Measurements from ENCODE around the gene MYDGF.

The MYDGF gene

DNA sequence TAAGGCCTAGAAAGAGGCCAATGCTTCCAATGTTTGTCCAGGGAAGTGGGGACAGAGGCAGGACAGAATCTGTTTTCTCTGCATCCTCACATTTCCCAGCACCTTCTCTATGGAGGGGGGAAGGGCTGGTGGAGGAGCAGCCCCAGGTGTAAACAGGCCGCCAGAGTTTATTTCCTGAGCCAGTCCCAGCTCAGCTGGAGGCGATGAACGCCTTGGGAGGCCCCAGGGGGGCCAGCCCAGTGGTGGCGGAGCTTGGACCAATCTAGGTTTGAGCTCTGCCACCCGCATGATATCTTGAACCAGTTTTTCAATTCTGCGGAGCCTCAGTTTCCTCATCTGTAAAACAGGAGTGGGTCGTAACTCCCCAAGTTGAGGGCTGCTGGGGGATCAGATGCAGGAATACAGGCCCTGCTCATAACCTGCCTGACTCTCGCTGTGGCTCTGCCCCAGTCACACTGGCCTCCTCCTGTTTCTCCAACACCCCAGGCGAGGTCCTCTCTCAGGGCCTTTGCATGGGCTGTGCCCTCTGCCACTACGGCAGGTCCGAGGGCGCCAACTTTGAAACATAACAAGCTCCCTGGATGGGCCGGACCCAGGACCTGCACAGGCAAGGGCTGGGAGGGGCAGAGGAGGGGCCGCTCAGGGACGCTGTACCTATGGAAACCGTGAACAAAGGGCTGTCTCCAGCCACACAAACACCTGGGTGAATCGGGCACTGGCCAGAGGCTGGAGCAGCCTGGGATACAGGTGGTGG, 29.7 kb downstream of the MYDGF start:
- DNase-seq, result no peak

DNA sequence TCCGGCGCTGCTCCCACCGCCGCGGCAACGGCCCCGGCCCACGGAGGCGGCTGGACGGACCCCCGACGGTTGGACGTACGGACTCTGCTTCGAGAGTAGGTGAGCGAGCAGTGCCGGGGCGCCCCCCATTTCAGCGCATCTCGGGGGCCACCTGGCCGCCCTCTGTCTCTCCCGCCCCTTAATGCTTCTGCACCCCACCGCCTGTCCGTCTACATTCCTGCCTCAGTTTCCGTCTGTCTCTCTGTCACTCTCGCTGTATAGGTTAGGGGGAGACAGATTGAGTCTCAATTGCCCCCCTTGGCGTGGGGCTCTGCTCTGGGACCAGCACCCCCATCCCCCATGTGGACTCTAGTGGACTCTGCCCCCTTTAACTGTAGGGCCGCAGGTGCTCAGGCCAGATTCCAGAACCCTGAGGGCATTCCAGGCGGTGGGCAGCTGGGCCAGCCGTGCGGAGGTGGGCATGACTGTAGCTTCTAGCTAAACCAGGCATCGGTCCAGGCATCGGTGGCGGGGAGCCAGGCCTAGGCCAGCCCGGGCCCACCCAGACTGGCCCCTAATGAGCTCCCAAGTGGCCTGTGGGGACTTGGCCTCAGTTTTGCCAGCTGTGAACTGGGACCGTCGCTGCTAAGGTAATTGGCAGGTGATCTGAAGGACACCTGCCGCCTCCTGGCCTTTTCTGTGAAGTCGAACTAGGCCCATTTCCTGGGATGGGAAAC, 30.5 kb downstream of the MYDGF start:
- DNase-seq, result no peak

DNA sequence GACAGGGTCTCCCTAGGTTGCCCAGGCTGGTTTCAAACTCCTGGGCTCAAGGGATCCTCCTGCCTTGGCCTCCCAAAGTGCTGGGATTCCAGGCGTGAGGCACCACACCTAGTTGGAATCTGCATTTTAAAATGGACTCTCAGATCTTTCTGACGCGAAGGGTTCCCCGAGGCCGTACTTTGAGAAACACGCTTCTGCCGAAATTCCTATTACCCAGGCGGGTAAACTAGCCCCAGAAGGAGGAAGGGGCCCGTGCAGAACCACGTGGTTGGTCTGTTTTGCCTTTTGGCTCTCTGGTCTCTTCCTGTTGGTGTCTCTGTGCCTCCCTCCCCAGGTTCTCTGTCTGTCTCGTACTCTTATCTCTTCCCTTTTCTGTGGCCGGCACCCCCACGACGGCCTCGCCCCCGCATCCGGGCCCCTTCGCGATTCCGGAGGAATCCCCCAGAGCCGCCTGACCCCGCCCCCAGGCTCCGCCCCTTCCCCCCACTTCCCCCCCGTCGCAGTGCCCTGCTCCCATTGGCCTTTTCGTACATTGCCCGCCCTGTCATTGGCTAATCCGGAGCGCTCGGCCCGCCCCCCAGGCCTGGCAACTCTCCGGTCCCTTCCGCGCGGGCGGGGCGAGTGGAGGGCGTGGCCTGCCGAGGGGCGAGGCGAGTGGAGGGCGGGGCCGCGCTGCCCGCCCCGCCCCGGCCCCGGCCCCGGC, 31.2 kb downstream of the MYDGF start, which contains the start of gene TNFAIP8L1:
Gene TNFAIP8L1 (plus strand): TSS at position 689 of the 703 bp plus-strand sequence. CDS start 12,354 bp downstream, outside the sequence.
- peak; percentile 100 for DNase-seq

DNA sequence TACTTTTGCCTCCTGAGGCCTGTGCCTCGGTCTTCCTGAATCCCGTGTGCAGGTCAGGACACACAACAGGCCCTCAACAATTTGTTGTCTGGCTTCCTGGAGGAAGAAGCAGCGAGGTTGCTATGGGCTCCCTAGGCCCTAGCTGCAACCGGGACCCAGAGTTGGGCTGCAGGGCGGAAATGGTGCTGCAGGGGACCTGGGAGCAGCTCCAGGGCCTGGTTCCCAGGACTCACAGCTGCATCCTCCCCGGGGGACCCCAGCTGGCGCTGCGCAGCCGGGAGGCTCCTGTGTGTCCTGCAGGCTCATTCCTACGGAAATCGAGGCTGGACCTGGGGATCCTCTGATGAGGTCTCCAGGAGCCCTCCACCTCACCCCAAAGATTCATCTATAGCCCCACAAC, 31.8 kb downstream of the MYDGF start:
- no peak for DNase-seq

DNA sequence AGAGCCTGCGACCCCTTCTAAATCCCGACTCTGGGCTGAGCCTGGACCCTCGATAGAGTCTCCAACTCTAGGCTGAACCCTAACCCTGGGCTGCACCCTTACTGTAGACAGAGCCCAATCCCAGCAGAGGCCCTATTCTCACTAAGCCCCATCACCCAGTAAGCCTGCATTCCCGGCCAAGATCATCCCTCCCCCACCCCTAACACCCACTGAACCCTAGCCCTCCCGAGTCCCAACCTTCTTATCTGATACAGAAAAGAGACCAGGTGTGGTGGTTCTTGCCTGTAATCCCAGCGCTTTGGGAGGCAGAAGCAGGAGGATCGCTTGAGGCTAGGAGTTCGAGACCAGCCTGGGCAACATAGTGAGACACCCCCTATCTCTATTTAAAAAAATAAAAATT, 33.4 kb downstream of the MYDGF start:
- no peak for DNase-seq

DNA sequence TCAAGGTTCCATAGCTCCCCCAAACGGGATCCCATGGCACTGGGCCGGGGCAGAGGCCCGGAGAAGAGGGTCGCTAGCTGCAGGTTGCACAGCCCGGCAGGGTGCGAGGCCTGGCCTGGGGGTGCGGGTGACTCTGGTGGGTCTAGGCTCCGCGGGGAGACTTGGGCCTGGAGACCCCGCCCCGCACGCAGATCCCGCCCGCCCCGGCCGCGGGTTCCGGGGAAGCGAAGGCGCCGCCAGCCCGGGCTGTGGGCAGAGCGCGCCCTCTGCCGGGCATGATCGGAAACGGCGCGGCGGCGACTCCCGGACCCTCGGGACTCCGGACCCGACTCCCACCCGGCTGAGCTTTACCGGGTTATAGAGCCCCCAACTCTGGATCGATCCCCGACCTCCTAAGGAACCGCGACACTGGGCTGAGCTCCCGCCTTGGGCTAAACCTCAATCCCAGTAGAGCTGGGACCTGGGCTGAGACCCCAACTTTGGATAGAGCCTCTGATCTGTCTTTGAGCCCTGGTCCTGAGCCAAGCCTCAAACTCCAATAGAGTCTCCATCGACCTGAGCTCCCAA, 33.9 kb downstream of the MYDGF start:
- DNase-seq, result peak; percentile 85

DNA sequence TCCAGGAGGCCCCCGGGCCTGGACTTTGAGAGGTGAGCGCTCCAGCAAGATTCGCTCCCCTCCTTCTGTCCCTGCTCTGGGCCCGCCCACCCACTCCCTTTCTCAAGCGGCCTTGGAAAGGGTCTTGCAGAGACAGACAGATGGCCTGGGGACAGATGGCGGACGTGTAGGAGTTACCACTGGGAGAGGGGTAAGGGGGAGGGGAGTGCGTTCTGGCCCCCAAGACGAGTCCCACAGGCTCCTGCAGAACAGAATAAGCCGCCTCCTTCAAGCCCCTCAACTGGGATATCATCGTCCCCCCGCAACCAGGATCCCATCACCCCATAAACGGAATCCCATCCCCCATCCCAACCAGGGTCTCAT, 34.4 kb downstream of the MYDGF start:
- DNase-seq, result no peak

DNA sequence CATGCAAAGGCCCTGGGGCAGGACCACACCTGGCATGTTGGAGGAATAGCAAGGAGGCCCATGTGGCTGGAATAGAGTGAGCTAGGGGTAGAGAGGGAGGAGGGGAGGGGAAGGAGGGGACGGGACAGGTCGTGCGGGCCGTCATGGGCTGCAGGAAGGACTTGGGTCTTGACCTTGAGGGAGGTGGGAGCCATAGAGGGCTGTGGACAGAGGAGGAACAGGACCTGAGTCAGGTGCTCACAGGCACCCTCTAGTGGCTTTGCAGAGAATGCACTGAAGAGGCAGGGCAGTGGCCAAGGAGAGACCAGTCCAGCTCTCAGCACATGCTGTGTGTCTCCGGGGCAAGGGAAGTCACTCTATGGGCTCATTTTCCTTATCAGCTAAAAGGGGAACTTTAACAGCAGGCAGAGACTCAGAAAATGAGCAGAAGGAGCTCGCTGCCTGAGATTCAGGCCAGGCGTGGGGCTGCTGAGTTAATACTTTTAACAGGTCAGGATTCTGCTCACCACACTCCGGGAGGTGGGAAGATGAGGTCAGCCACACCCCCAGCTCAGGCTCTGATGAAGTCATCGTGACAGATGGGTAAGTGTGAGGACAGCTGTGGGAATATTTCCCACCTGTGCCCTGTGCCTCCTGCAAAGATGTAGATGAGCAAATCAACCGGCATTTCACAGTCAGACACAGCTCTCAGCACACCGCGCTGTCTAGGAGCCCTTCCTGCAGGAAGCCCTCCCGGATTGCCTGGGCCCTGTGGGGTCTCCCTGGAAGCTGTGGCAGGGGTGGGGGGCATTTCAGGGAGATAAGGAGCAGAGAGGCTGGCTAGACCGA, 36.8 kb downstream of the MYDGF start:
- DNase-seq, result peak; percentile 74

DNA sequence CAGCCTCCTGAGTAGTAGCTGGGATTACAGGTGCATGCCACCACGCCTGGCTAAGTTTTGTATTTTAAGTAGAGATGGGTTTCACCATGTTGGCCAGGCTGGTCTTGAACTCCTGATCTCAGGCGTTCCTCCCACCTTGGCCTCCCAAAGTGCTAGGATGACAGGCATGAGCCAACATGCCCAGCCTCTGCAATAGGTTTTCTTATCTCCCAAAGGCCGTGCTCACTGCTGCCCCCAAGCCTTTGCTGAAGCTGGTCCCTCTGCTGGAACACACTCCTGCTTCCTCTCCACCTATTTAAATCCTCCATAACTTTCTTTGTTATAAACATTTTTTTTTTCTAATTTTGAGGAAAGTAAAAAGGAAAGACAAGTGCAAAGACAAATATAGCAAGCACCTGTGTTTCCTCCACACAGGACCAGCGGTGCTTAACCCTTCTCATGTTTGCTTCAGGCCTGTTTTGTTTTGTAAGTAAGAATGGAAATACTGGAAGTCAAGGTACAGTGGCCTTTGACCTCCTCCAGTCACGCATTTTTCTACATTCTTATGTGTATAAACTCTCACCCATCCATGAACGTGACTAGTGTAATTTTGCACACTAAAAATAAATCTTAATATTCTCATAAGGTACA, 45.3 kb downstream of the MYDGF start:
- DNase-seq, result no peak

DNA sequence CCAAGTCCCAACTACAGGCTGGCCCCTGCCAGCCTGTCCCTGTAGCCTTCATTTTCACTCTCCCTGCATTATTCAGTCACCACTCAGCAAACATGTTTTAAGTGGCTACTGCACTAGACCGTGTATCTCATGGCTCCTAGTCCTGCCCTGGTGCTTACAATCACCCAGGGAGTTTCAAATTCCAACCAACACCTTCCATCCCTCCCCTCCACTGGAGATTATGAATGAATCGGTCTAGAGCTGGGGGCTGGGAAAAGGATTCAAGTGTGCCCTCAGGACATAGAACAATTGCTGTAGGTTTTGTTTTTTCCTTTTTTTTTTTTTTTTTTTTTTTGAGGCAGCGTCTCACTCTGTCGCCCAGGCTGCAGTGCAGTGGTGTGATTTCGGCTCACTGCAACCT, 45.8 kb downstream of the MYDGF start:
- DNase-seq, result no peak

DNA sequence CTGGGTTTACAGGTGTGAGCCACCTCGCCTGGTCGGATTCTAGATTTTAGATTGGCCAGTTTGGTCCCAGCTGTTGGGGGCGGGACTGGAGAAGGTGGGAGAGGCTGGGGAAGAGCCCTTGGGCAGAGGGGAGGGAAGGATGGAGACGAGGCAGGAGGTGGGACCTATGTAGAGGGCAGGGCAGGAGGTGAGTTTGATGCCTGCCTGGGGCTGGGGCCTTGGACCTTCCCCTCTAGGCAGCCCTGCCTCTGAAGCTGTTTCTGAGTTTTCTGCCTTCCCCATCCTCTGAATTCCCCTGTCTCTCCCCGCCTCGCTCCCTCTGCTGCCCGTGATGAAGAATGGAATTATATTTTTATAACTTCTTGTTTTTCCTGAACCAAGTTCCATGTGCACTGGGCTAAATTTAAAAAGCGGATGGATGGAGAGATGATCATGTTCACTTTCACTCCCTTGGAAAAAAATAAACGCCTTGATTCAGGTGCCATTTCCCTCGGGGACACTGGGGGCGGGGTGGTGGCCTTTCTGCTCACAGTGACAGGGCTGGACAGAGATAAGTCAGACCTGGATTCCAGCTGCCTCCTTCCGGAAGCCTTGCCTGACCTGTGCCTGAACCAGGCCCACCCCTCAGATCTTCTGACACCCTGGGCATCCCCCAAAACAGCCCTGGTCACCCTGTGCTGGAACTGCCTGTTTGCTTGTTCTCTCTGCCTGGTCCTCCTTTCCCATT, 47.3 kb downstream of the MYDGF start:
- no peak for DNase-seq

DNA sequence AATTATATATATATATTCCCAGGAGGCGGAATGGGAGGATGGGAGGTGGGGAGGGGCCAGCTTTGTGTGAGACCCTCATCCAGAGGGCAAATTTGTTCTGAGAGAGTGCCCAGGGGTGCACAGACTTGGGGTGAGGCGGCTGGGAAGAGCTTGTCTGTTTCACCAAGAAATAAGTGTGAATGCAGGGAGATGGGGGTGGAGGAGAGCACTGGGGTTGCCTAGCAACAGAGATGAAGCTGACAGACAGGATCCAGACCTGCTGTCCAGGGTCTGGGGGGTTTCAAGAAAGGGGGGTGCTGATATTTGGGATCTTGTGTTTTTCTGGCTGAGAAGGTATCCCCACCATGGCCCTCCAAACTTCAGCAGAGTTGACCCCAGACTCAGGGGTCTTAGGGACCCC, 49.5 kb downstream of the MYDGF start:
- no peak for DNase-seq

DNA sequence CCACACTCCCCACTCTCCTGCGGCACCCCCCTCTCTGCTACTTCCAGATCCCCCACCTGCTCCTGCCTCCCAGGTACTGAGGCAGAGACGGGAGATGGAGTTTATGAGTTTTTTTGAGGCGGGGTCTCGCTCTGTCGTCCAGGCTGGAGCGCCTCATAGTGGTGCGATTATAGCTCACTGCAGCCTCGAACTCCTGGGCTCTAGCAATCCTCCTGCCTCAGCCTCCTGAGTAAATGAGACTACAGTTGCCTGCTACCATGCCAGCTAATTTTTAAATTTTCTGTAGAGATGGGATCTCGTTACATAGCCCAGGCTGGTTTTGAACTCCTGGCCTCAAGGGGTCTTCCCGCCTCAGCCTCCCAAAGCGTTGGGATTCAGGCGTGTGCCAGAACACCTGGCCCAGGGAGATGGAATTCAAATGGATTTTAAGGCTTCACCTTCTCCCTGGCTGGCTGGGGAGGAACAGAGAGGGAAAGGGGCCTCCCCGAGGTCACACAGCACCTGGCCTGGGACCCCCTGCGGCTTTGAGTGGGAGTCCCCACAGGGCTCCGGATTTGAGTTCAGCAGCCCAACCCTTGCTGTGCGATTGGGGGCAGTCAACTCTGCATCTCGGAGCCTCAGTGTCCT, 50.4 kb downstream of the MYDGF start:
- no peak for DNase-seq

DNA sequence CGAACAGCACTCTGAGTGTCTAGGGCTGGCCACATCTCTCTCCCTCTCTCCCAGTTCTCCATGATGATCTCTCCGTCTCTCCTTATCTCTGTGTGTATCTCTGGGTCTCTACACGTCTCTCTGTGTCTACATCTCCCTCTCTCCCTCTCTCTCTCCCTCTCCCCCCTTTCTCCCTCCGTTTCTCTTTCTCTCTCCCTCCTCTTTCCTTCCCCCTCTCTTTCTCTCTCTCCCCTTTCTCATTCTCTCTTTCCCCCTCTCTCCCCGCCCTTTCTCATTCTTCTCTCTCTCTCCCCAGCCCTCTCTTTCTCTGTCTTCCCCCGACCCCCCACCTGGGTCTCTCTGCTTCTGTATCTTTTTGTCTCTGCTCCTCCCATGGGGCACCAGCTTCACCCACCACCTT, 52.1 kb downstream of the MYDGF start:
- DNase-seq, result no peak

DNA sequence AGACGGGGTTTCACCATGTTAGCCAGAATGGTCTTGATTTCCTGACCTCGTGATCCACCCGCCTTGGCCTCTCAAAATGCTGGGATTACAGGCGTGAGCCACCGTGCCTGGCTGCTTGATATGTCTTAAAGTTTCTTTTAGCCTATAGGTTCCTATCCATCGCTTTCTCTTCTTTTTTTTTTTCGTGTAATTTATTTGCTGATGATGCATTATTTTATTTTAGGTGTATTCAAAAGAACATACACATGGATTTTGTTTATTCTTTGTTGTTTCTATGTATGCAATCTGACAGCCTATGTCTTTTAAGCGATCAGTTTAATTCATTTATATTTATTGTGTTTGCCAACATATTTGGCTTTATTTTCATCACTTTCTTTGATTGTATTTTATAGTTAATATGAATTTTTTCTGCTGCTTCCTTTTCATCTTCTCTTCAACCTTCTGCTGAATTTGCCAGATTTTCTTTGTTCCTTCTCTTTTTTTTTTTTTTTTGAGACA, 56.8 kb downstream of the MYDGF start:
- DNase-seq, result no peak

DNA sequence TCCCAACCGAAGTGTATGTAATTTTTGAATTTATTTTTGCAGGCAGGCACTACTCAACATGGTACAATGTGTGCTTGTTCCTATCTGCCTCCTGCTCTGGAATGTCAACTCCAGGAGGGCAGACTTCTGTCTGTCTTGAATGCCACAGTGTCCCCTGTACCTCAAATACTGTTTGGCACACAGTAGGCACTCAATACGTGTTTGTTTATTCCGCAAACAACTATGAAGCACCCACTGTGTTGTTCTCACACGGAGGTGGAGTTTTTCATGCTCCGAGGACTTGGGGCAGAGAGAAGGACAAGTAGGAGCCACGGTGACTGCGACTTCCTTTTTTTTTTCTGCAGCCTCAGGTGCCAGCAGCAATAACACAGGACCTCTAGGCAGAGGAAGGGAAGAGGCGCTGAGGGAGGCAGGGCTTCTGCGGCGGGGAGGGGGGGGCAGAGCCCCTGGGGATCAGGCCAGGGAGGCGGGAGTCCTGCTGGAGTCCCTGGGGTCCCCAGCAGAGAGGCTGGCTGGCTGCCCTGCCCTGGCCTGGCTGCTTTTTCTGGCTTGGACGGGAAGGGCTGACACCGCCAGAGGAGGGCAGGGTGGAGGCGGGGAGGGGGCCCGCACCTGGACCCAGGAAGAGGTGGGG, 60.1 kb downstream of the MYDGF start:
- DNase-seq, result no peak
